ENCODE measurements around the gene FOSB.

- no peak for TF ChIP-seq CTCF (IDR thresholded peaks at IDR 0.05)
- TF ChIP-seq POLR2A (IDR thresholded peaks at IDR 0.05): no peak
Measured at GRCh38 chr19:45477186-45477585, 9.4 kb downstream of the FOSB start.

Measured in sigmoid colon (tissue), 3 donors.